GM20431 (cell line): ENCODE results near the gene CNOT6.

ENCODE experiments used
- in situ Hi-C: fragments of 300-500 bp; cut with MseI, MboI; formaldehyde crosslinking; loops from one replicate; pipeline ENCODE4 v1.15.0; 2020; ENCODE audit warnings: low sequenced_read_pairs; ENCODE audit not compliant: unreplicated experiment

The CNOT6 gene

DNA sequence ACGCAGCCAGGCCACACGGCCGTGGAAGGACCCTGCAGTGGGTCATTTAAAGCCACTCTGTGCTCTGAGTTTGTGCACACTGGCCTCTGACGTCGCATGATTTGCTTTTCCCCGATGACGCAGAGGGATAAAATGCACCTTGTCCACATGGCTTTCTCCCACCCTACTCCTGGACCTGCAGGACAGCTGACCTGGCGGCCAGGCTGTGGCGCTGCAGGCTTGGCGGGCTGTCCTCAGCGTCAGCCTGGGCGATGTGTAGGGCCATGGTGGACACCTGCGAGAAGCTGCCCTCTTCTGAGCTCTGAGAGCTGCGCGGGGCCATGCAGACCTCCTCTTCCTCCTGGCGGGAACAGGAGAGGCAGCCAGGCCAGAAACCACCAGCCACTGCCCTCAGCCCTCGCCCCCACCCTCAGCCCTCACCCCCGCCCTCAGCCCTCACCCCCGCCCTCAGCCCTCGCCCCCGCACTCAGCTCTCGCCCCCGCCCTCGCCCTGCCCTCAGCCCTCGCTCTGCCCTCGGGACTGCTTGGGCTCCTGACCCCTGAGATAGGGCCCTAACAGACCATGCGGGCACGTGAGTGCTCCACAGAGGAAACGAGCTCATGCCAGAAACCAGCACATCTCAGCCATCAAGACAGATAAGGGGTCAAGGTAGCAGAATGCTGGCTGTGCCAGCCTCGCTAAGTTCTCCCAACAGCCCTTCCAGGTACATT, 117.1 kb downstream of the CNOT6 start:
- in situ Hi-C loops = no loop called here

- in situ Hi-C loops = no loop called here
Observed at GRCh38 chr5:180612683-180613082, 118.5 kb downstream of the CNOT6 start.

DNA sequence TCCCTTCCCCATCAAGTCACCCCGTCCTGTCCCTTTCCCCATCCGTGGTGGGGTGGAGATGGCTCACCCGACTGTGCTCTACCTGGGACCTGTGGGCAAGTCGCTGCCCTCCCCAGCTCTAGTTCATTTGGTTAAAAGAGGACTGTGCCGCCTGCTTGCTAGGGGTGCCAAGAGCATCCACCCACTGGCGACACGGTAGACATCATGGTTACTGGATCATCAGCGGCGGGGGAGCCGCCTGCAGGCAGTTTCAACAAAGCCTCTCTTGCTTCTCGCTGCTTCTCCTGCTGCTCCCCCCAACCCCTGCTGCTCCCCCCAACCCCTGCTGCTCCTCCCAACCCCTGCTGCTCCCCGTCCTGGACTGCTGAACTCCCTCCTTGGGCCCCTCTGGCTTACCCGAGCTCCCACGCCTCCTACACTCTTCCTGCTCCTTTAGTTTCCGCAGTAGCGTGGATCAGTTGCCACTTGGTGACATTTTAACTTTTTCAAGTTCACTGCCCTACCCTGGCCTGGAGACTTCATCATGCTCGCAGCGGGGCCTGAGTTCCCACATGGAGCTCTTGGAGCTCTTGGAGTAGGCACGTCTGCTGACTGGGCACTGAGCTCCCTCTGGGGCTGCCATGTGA, 119.1 kb downstream of the CNOT6 start:
- in situ Hi-C loops = no loop called here

DNA sequence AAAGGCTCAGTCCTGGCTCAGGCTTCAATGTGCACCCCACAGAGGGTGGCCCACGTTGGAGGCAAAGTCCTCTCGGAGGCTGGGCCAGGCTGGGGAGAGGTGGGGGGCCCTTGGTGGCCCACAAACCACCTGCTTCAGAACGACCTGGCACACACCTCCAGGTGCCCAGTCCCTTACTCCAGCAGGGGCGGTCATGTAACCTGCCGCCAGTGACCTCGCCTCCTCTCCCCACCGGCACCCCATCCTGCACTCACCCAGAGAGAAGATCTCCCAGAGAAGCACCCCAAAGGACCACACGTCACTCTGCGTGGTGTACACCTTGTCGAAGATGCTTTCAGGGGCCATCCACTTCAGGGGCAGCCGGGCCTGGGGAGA, 119.6 kb downstream of the CNOT6 start:
- in situ Hi-C loops = no loop called here

DNA sequence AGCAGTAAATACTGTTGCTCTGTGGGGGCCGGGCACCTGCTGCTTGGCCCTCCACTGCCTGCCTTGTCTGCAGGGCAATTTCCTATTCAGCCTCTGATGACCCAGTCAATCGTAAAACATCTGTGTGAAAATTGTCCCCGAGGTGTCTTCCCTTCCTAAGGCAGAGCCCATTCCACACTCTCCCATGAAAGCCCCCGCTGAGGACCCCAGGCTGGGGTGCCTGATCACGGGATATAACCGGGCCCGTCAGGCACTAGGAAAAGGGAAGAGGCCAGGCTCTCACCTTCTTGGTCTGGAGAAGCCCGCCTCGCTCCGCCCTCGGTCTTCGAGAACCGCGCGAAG, 124.3 kb downstream of the CNOT6 start:
- in situ Hi-C loops = no loop called here

DNA sequence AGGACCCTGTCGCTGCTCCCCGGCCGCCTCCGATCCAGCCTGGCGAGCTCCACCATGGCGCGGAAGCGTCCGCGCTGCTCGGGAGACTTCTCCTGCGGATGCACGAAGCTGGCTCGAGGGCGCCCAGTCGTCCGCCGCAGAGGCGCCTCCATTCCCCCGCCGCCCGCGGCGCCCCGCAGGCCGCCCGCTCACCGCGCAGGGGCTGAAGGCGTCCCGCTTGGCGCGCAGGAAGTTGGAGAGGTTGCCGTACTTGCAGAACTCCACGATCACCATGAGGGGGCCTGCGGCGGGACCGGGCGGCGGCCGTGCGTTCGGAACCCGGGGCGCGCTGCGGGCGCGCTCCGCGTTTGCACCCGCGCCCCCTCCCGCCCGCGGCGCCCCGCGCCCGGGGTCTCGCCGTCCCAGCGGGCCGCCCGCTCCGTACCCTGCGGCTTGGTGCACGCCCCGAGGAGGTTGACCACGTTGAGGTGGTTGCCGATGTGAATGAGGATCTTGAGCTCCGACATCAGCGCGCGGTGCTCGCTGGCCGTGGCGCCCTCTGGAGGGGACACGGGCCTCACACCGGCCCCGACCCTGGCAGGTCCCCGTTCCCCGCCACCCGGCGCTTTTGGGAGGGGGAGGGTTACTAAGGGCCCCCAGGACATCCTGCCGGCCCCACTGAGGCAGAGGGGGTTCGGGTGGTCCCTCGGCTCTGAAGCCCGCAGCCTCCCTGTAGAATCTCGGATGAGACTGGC, 124.8 kb downstream of the CNOT6 start:
- in situ Hi-C loops = no loop called here

DNA sequence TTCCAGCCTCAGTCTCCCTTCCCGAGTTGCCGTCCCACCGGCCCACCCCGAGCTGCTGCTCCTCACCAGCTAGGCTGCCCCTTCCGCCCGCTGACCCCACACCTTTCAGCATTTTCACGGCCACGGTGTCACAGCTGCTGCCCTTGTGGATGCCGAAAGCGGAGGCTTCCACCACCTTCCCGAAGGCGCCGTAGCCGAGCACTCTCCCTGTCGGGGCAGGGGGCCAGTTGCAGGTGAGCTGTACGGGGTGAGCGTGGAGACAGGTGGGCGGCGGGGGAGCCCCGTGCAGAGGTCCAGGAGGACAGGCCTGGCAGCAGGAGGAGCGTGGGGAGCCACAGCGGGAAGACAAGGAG, 125.4 kb downstream of the CNOT6 start:
- in situ Hi-C loops = no loop called here

GRCh38 chr5:180620014-180620413, 125.8 kb downstream of the CNOT6 start:
- in situ Hi-C loops = no loop called here

DNA sequence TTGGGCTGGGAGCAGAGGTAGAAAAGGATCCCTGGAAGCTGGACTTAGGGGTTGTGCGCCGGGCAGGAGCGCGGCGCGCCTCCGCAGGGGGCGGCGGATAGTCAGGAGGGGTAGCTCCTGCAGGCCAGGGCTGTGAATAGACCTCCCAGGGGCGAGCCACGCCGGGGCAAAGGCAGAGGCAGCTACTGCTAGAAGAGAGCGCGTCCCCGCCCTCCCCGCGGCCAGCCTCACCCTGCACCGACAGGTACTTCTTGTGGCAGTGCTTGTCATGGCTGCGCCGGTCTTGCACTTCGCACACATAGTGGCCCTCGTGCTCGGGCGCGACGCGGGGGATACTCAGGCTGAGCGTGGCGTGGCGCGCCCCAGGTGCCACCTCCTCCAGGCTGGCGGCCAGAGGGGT, 127.1 kb downstream of the CNOT6 start:
- in situ Hi-C loops = no loop called here

GRCh38 chr5:180622910-180623309, 128.7 kb downstream of the CNOT6 start:
- in situ Hi-C loops = no loop called here

- in situ Hi-C loops = no loop called here
Observed at GRCh38 chr5:180623411-180623834, 129.2 kb downstream of the CNOT6 start.

DNA sequence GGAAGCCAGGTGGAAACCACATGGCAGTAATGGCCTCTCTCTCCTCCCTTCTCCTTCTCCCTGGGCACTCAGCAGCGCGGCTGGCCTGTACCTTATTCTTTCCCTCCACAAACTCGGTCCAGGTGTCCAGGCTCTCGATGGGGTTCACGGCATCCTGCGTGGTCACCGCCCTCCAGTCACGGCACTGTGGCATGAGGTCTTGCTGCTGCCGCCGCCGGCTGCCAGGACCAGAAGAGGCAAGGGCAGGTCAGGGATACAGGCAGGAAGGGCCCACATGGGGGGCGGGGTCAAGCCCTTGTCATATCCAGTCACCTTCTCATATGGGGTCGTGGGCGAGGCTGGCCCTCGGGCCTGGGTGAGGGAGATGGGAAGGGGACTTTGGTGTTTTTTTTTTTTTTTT, 129.7 kb downstream of the CNOT6 start:
- in situ Hi-C loops = no loop called here

DNA sequence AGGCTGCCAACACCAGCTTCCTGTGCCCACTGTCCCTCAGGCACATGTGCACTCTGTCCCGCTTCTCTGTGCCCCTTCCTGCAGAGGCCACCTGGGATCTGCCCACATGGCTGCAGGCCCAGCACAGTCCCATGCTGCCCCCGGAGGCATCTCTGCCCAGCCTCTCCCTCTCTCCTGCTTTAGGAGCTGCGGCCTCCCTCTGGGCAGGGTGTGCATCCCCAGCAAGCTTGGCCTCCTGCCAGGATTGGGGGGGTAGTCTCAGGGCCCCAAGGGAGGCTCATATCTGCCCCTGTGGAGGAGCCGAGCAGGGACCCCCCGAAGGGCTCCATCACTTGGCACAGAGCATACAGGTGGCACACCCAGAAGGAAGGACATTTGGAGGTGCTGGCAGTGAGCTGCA, 130.4 kb downstream of the CNOT6 start:
- in situ Hi-C loops = no loop called here

GRCh38 chr5:180625125-180625790, 131.1 kb downstream of the CNOT6 start:
- in situ Hi-C loops = no loop called here

- in situ Hi-C loops = no loop called here
Observed at GRCh38 chr5:180625791-180626660, 131.8 kb downstream of the CNOT6 start.

DNA sequence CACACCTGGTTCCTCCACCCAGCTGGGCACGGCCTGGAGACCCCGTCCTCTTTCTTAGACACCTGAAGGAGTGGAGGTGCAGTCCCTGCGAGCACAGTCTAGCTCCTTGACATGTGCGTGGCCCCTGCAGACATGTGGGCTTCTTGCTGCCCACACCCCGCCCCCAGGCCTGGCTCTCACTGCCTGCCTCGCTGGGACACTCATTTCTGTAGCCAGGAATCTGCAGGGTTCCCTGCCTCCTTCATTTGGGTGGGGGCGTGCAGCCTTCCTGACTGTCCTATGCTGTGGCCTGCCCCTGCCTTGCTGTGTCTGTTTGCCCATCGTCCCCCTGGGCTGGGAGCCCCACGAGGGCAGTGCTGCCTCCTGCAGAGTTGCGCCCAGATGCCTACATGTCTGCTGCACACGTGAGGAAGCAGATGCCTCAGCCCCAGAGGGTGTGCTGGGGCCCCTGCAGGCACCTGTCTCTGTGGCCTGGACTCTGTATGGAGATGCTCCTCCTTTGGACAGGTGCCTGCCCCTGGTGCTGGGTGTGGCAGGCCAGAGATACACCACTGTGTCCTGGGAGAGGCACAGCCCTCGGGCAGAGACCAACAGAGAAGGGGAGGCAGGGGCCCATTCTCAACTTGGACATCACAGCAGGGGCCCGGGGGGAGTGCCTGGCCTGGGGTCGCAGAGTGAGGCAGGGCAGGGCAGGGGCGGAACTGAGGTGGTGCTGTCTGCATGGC, 132.6 kb downstream of the CNOT6 start:
- in situ Hi-C loops = no loop called here

DNA sequence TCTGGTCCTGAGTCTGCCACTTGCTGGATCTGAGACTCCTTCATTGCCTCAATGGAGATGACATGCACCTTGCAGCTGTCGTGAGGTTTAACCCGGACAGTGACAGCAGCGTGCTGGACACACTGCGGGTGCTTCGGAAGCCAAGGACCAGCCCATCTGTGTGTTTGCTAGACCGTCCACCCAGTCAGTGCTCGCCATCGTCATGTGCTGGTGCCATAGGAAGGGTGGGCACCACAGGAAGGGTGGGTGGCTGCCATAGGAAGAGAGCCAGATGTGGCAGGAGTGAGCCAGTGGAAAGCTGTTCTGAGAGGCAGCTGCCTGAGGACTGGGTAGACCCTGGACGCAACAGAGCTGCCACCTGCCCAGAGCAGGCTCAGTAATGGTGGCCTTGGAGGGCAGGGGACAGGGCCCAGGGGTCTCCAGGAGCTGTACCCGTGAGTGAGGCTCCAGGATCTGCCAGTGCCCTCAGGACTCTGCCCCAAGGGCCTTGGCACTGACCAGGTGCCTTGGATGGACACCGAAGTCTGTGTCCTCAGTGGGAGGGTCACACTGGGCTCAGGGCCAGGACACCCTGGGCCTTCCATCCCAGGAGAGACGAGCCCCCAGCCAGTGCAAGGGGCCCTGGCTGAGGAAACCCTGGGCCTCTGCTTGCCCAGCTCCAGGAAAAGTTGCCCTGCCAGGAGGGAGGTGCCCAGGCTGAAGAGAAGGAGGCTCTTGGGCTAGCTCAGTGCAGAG, 133.4 kb downstream of the CNOT6 start:
- in situ Hi-C loops = no loop called here
